HepG2 (cell line): Measurements from ENCODE around the gene FNDC3B. TPM values are rescaled to one million over a fixed set of nuclear protein-coding genes. Genes with fewer than 3 reads are reported as not detected.

Experiments
- ATAC-seq: fragments of 200-7000 bp; cut with Tn5 transposase; 3 replicates; pipeline ENCODE4 v1.9.1; 2020; ENCODE audit warnings: mild to moderate bottlenecking, moderate library complexity
- BruUV-seq: library from RNA; stranded (reverse); fragments of 400-500 nt; replicated peaks from 2 replicates; lab custom pipeline; 2021; lab: Mats Ljungman, UMichigan
- CTCF ChIA-PET: fragments of 300-600 bp; formaldehyde crosslinking; extraction: SDS; loops from one replicate; lab custom pipeline; 2021; ENCODE audit warnings: low total read pairs, inconsistent platforms, low intra/inter-chr PET ratio; lab: Yijun Ruan, JAX
- POLR2A ChIA-PET: fragments of 350-600 bp; sonication (Branson Sonifier 250); formaldehyde crosslinking; loops from one replicate; lab custom pipeline; 2020; ENCODE audit warnings: antibody characterized with exemption, inconsistent platforms; lab: Yijun Ruan, JAX
- DNase-seq: peaks from one replicate; pipeline ENCODE4 v3.0.0-alpha.2; 2015; ENCODE audit warnings: low spot score
- FAIRE-seq: peaks from 3 replicates; lab custom pipeline; 2011; peaks lifted over from hg19 to GRCh38; lab: Jason Lieb, UNC
- H2AFZ ChIP-seq: one replicate; pipeline ENCODE4 v1.6.1; 2011; ENCODE audit warnings: low read length, inconsistent platforms
- H3K27ac ChIP-seq: fragments of 300-600 bp; 3 replicates; pipeline ENCODE4 v1.8.0; 2011; ENCODE audit warnings: mixed run types, mild to moderate bottlenecking, mixed read lengths, low read length, inconsistent platforms; ENCODE audit not compliant: insufficient read depth; ENCODE audit errors: extremely low read length
- H3K27me3 ChIP-seq, 2 experiments: fragments of 200-600 bp in 1 of 2; 2 replicates in 1 of 2; 3 replicates in 1 of 2; pipeline versions ENCODE4 v1.6.0 to v1.8.0; 2011; ENCODE audit warnings: low read length in 2 of 2, mild to moderate bottlenecking in 2 of 2, moderate library complexity in 2 of 2, inconsistent platforms in 1 of 2; ENCODE audit not compliant: insufficient read depth in 2 of 2, control insufficient read depth in 1 of 2
- H3K36me3 ChIP-seq, 2 experiments: fragments of 200-600 bp in 1 of 2; replicated peaks in 1 of 2; 2 replicates in 1 of 2; 3 replicates in 1 of 2; pipeline versions ENCODE4 v1.5.1 to v1.8.0; 2011; ENCODE audit warnings: low read length in 2 of 2, inconsistent platforms in 1 of 2; ENCODE audit not compliant: insufficient read depth in 2 of 2, control insufficient read depth in 1 of 2
- H3K4me1 ChIP-seq: 2 replicates; pipeline ENCODE4 v1.5.1; 2012; ENCODE audit warnings: low read length, inconsistent platforms; ENCODE audit not compliant: insufficient read depth
- H3K4me2 ChIP-seq: 2 replicates; pipeline ENCODE4 v1.6.0; 2011; ENCODE audit warnings: low read depth, low read length, inconsistent platforms
- H3K4me3 ChIP-seq, 3 experiments: fragments of 200-600 bp in 1 of 3; sonication (generic), shearing (Covaris generic) in 1 of 3; replicated peaks in 1 of 3; 2 replicates each; pipeline ENCODE4 v1.5.1; 2011 to 2016; ENCODE audit warnings: low read length in 3 of 3, inconsistent platforms in 2 of 3, low read depth in 2 of 3, mild to moderate bottlenecking in 2 of 3, control low read depth in 1 of 3, mixed read lengths in 1 of 3; ENCODE audit not compliant: insufficient read depth in 1 of 3
- H3K79me2 ChIP-seq: one replicate; pipeline ENCODE4 v1.6.1; 2011; ENCODE audit warnings: low read length, inconsistent platforms; ENCODE audit not compliant: insufficient read depth
- H3K9ac ChIP-seq: 2 replicates; pipeline ENCODE4 v1.6.0; 2011; ENCODE audit warnings: mild to moderate bottlenecking, low read depth, low read length, inconsistent platforms; ENCODE audit not compliant: insufficient read depth
- H3K9me3 ChIP-seq: 2 replicates; pipeline ENCODE4 v1.5.1; 2012; ENCODE audit warnings: mild to moderate bottlenecking, low read length
- H4K20me1 ChIP-seq: 2 replicates; pipeline ENCODE4 v1.6.0; 2011; ENCODE audit warnings: inconsistent platforms, mild to moderate bottlenecking, low read length, moderate library complexity; ENCODE audit not compliant: insufficient read depth
- AKAP8 ChIP-seq: sonication (generic); formaldehyde crosslinking; IDR thresholded peaks from 2 replicates; pipeline ENCODE4 v1.5.1; 2020; ENCODE audit warnings: mild to moderate bottlenecking, missing genetic modification reagents
- IKZF4 ChIP-seq: sonication (generic); formaldehyde crosslinking; IDR thresholded peaks from 2 replicates; pipeline ENCODE4 v1.5.1; 2020; ENCODE audit warnings: borderline replicate concordance, mild to moderate bottlenecking, low read depth, missing genetic modification reagents; ENCODE audit errors: not compliant biosample characterization
- KAT8 ChIP-seq: IDR thresholded peaks from 2 replicates; pipeline ENCODE4 v1.6.1; 2016; ENCODE audit warnings: missing genetic modification reagents, missing compliant biosample characterization
- MEF2D ChIP-seq: sonication (generic); formaldehyde crosslinking; IDR thresholded peaks from 2 replicates; pipeline ENCODE4 v1.5.1; 2020; ENCODE audit warnings: mild to moderate bottlenecking, missing genetic modification reagents
- MYNN ChIP-seq: sonication (generic); formaldehyde crosslinking; IDR thresholded peaks from 2 replicates; pipeline ENCODE4 v1.4.0; 2020; ENCODE audit warnings: mild to moderate bottlenecking, low read depth, missing genetic modification reagents
- NCOR1 ChIP-seq: fragments of 200-600 bp; sonication (generic); IDR thresholded peaks from 2 replicates; pipeline ENCODE4 v1.7.0; 2017; ENCODE audit warnings: antibody characterized with exemption, low read length, borderline replicate concordance
- NFE2 ChIP-seq: sonication (generic); formaldehyde crosslinking; IDR thresholded peaks from 2 replicates; pipeline ENCODE4 v1.4.0; 2020; ENCODE audit warnings: missing genetic modification reagents
- NFIC ChIP-seq: IDR thresholded peaks from 2 replicates; pipeline ENCODE4 v1.6.1; 2012; ENCODE audit warnings: mild to moderate bottlenecking, low read length, inconsistent platforms
- PAF1 ChIP-seq: IDR thresholded peaks from 2 replicates; pipeline ENCODE4 v1.6.1; 2016; ENCODE audit warnings: missing genetic modification reagents, missing compliant biosample characterization
- PHB2 ChIP-seq: fragments of 450-650 bp; IDR thresholded peaks from 2 replicates; pipeline ENCODE4 v1.6.1; 2018; ENCODE audit not compliant: partially characterized antibody
- RBFOX2 ChIP-seq: fragments of 200-400 bp; formaldehyde crosslinking; IDR thresholded peaks from 2 replicates; pipeline ENCODE4 v1.6.1; 2017; ENCODE audit warnings: low read depth, mild to moderate bottlenecking, low read length
- SNAI1 ChIP-seq: sonication (generic); formaldehyde crosslinking; IDR thresholded peaks from 2 replicates; pipeline ENCODE4 v1.5.0; 2020; ENCODE audit warnings: mild to moderate bottlenecking, missing genetic modification reagents, borderline replicate concordance
- TAF1 ChIP-seq: sonication (generic); formaldehyde crosslinking; IDR thresholded peaks from 2 replicates; pipeline ENCODE4 v1.4.0; 2020; ENCODE audit warnings: missing genetic modification reagents
- TBX2 ChIP-seq: sonication (generic); formaldehyde crosslinking; IDR thresholded peaks from 2 replicates; pipeline ENCODE4 v1.5.0; 2020; ENCODE audit warnings: missing genetic modification reagents, mild to moderate bottlenecking, borderline replicate concordance
- TEAD3 ChIP-seq: optimal IDR thresholded peaks from 2 replicates; pipeline ENCODE3; 2016; ENCODE audit warnings: borderline replicate concordance
- TGIF2 ChIP-seq: IDR thresholded peaks from 2 replicates; pipeline ENCODE4 v1.6.1; 2016; ENCODE audit warnings: control low read depth, missing compliant biosample characterization
- TSC22D2 ChIP-seq: sonication (generic); formaldehyde crosslinking; IDR thresholded peaks from 2 replicates; pipeline ENCODE4 v1.5.1; 2020; ENCODE audit warnings: missing genetic modification reagents, mild to moderate bottlenecking, borderline replicate concordance
- ZC3H13 ChIP-seq: sonication (generic); formaldehyde crosslinking; IDR thresholded peaks from 2 replicates; pipeline ENCODE4 v1.8.1; 2023; ENCODE audit warnings: mild to moderate bottlenecking, missing genetic modification reagents, moderate library complexity
- ZMAT3 ChIP-seq: sonication (generic); formaldehyde crosslinking; conservative IDR thresholded peaks from 2 replicates; pipeline ENCODE4 v1.7.0; 2021; ENCODE audit warnings: missing genetic modification reagents
- ZNF264 ChIP-seq: sonication (generic); formaldehyde crosslinking; IDR thresholded peaks from 2 replicates; pipeline ENCODE4 v1.4.0; 2020; ENCODE audit warnings: missing genetic modification reagents
- ZNF841 ChIP-seq: sonication (generic); formaldehyde crosslinking; IDR thresholded peaks from 2 replicates; pipeline ENCODE4 v1.8.1; 2023; ENCODE audit warnings: missing genetic modification reagents, borderline replicate concordance
- ZNF878 ChIP-seq: sonication (generic); formaldehyde crosslinking; IDR thresholded peaks from 2 replicates; pipeline ENCODE4 v1.8.1; 2023; ENCODE audit warnings: mild to moderate bottlenecking, missing genetic modification reagents, moderate library complexity
- WGBS: methylation state at CpG from one replicate; pipeline ENCODE4 v1.1.6; 2017; ENCODE audit warnings: low lambda C conversion rate; 5-methylcytosine and 5-hydroxymethylcytosine counted together
- in situ Hi-C: cut with HindIII; loops from 2 replicates; pipeline ENCODE4 v1.10.0; 2017; ENCODE audit warnings: low pct_unique_long_range_greater_than_20kb; ENCODE audit not compliant: extremely low pct_ligation_motif_present
- intact Hi-C: fragments of 100-400 bp; cut with micrococcal nuclease; formaldehyde crosslinking; loops from one replicate; pipeline ENCODE4 v1.10.0; 2022; ENCODE audit not compliant: unreplicated experiment
- polyA plus RNA-seq, 8 experiments: library from polyadenylated mRNA; depleted of rRNA in 3 of 8; stranded (reverse) in 7 of 8; unstranded in 1 of 8; fragments of >200 nt; fragmentation: Illumina TruSeq in 4 of 8; extraction: Trizol in 4 of 8; gene quantifications; 2 replicates each; pipeline versions ENCODE4 v1.2.1 to v1.2.3, GENCODE V29; 2011 to 2016; ENCODE audit warnings: low read depth in 4 of 8, missing spikeins in 1 of 8, mixed read lengths in 1 of 8; ENCODE audit not compliant: insufficient read depth in 1 of 8
- total RNA-seq, 5 experiments: library from RNA; depleted of rRNA; stranded (reverse); fragments of >200 nt; fragmentation: Illumina TruSeq; extraction: Trizol; gene quantifications; 2 replicates each; pipeline ENCODE4 v1.2.3, GENCODE V29; 2016; ENCODE audit warnings: low read depth in 1 of 5
- TF ChIP-seq, protein P1 (sequence below): sonication (generic); formaldehyde crosslinking; IDR thresholded peaks from 2 replicates; pipeline ENCODE4 v1.5.0; 2020; ENCODE audit warnings: mild to moderate bottlenecking, missing genetic modification reagents
- TF ChIP-seq, protein P2 (sequence below): IDR thresholded peaks from 2 replicates; pipeline ENCODE4 v1.6.1; 2016; ENCODE audit warnings: mild to moderate bottlenecking

FNDC3B gene
- total and polyA plus RNA-seq, 2 of the 13 experiments (the other 11 are each of a cell fraction or from before 2014, with no cell fraction given) = 74.8 to 103 TPM

DNA sequence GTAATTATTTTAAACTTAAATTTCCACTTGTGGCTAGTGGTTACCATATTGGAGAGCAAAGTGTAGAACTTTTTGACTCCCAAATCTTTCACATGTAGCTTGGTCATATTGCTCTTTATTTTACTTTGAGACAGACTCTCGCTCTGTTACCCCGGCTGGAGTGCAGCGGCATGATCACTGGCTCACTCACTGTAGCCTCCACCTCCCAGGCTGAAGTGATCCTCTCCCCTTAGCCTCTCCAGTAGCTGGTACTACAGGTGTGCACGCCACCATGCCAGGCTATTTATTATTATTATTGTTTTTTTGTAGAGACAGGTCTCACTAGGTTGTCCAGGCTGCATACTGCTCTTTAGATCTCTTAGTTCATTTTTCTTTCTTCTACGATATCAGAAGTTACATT is 3.9 kb downstream of the FNDC3B start (continued):
- TF ChIP-seq, protein P1, sequence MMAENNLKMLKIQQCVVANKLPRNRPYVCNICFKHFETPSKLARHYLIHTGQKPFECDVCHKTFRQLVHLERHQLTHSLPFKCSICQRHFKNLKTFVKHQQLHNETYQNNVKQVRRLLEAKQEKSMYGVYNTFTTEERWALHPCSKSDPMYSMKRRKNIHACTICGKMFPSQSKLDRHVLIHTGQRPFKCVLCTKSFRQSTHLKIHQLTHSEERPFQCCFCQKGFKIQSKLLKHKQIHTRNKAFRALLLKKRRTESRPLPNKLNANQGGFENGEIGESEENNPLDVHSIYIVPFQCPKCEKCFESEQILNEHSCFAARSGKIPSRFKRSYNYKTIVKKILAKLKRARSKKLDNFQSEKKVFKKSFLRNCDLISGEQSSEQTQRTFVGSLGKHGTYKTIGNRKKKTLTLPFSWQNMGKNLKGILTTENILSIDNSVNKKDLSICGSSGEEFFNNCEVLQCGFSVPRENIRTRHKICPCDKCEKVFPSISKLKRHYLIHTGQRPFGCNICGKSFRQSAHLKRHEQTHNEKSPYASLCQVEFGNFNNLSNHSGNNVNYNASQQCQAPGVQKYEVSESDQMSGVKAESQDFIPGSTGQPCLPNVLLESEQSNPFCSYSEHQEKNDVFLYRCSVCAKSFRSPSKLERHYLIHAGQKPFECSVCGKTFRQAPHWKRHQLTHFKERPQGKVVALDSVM = peak; percentile 84
- TF ChIP-seq, protein P2, sequence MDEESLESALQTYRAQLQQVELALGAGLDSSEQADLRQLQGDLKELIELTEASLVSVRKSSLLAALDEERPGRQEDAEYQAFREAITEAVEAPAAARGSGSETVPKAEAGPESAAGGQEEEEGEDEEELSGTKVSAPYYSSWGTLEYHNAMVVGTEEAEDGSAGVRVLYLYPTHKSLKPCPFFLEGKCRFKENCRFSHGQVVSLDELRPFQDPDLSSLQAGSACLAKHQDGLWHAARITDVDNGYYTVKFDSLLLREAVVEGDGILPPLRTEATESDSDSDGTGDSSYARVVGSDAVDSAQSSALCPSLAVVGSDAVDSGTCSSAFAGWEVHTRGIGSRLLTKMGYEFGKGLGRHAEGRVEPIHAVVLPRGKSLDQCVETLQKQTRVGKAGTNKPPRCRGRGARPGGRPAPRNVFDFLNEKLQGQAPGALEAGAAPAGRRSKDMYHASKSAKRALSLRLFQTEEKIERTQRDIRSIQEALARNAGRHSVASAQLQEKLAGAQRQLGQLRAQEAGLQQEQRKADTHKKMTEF = peak; percentile 31; the same call in 1 of the 2 replicates
- TF ChIP-seq SNAI1 (CRISPR knock-in tag) = no peak
- TF ChIP-seq TAF1 (CRISPR knock-in tag) = no peak
- TF ChIP-seq NFE2 (CRISPR knock-in tag) = no peak
- TF ChIP-seq PAF1 (CRISPR knock-in tag) = peak; percentile 61; the same call in 1 of the 2 replicates
- TF ChIP-seq NFIC = no peak; the same call in 1 of the 2 replicates
- no peak for TF ChIP-seq TSC22D2 (CRISPR knock-in tag)
- no peak for TF ChIP-seq ZNF841 (CRISPR knock-in tag)
- no peak for TF ChIP-seq ZNF264 (CRISPR knock-in tag)

DNA sequence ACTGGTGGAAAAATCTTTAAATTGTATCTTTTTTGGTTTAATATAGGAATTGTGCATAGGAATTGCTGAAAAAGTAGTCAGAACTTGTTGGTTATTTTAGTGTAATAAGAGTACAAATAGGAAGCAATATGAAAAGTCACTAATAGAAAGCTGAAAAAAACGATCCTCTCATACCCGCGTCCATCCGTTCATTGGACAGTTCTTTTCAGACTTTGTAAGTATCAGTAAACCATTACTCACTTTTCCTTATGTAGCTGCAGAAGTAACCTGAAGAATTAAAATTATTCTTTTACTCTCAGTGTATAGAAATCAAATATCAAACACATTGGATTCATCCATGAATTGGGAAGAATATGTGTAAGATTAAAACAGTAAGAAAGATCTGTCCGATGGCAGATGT is 4.4 kb downstream of the FNDC3B start:
- H3K9me3 ChIP-seq = no peaks in the 10 kb centered on the region
- POLR2A ChIA-PET = interaction anchor here (1.2 to 4.7 kb wide), 4 partner anchors 22 to 203 kb away, joined by 3 to 66 read pairs (median 12); partner anchors contain the start of gene TMEM212
- peak overlapping the region; percentile 99 for H3K27ac ChIP-seq
- CTCF ChIA-PET = no interaction called here
- H3K36me3 ChIP-seq = peaks cover 2 to 30% of the 10 kb centered on the region in 2 experiments; a peak in 3 of 5 replicates
- H3K9ac ChIP-seq = peak overlapping the region; percentile 100
- BruUV-seq = no TSS peak
- peak overlapping the region; percentile 93 to 99 (median 95); a peak in 5 of 6 replicates for H3K4me3 ChIP-seq
- peaks cover 55% of the 10 kb centered on the region for H3K4me1 ChIP-seq
- no peak for DNase-seq
- WGBS = 8% methylated on average over 5 of the region's 5 CpGs
- no peak for ATAC-seq
- H3K79me2 ChIP-seq = peaks cover 99% of the 10 kb centered on the region
- peak overlapping the region; percentile 97 for H3K4me2 ChIP-seq
- peaks cover 56% of the 10 kb centered on the region for H4K20me1 ChIP-seq
- no peak for FAIRE-seq
- in situ Hi-C loops = no loop called here
- H2AFZ ChIP-seq = no peak overlapping the region
- no peaks in the 10 kb centered on the region; a peak in 1 of 5 replicates for H3K27me3 ChIP-seq
- intact Hi-C loops = loop anchor here (5.0 kb wide), 2 partner anchors 39 to 236 kb away; no protein-coding TSS in a partner anchor
- no peak for TF ChIP-seq TEAD3 (CRISPR knock-in tag)
- peak; percentile 58 for TF ChIP-seq RBFOX2
- no peak for TF ChIP-seq PHB2
- 0 out of 2 replicates have a peak, but pooled peaks have one; percentile 13 for TF ChIP-seq KAT8
- no peak for TF ChIP-seq IKZF4 (CRISPR knock-in tag)
- no peak for TF ChIP-seq MYNN (CRISPR knock-in tag)
- no peak for TF ChIP-seq ZC3H13
- TF ChIP-seq TBX2 = no peak
- TF ChIP-seq ZMAT3 = no peak
- TF ChIP-seq AKAP8 (CRISPR knock-in tag) = no peak
- no peak for TF ChIP-seq NCOR1
- TF ChIP-seq ZNF878 (CRISPR knock-in tag) = no peak; the same call in 1 of the 2 replicates
- no peak for TF ChIP-seq MEF2D (CRISPR knock-in tag)
- 0 out of 2 replicates have a peak, but pooled peaks have one; percentile 22 for TF ChIP-seq TGIF2 (CRISPR knock-in tag)
